ENCODE measurements around the gene RAB11FIP3.

The RAB11FIP3 gene

DNA sequence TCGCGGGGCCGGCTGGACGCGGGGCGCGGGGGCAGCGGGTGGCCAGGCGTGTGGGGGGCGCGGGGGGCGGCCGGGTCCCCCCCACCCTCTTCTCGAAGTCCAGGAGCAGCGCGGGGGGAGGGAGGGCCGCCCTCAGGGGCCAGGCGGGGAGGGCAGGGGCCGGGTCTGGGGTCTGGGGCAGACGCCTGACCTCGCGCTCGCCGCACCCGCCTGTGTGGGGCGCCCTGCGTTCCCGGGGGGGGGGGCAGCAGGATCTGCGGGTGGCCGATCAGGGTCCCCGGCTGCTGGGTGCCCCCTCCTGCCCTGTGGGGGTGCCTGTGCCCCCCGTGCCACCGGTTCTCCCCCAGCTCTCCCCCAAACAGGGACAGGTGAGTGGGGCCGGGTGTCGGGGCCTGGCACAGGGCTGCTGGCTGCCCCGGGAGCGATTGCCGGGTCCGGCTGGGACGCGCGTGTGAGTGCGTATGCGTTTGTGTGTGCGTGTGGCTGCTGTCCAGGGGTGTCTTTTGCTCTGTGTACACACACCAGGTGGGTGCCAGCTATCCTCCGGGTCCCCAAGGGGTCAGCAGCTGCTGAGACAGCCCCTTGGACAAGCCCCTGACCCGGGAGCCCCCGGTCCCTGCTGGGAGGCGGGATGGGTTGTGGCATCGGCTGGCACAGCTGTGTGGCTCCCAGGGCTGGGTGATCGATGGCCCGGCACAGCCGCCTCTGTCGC lies 135.4 kb downstream of the RAB11FIP3 start:
- DNase-seq (ENCODE audit: extremely low read depth, low read depth): no peak
- TF ChIP-seq, protein P1, sequence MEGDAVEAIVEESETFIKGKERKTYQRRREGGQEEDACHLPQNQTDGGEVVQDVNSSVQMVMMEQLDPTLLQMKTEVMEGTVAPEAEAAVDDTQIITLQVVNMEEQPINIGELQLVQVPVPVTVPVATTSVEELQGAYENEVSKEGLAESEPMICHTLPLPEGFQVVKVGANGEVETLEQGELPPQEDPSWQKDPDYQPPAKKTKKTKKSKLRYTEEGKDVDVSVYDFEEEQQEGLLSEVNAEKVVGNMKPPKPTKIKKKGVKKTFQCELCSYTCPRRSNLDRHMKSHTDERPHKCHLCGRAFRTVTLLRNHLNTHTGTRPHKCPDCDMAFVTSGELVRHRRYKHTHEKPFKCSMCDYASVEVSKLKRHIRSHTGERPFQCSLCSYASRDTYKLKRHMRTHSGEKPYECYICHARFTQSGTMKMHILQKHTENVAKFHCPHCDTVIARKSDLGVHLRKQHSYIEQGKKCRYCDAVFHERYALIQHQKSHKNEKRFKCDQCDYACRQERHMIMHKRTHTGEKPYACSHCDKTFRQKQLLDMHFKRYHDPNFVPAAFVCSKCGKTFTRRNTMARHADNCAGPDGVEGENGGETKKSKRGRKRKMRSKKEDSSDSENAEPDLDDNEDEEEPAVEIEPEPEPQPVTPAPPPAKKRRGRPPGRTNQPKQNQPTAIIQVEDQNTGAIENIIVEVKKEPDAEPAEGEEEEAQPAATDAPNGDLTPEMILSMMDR (IDR thresholded peaks at IDR 0.05; ENCODE audit: low read depth, low read length): no peak

DNA sequence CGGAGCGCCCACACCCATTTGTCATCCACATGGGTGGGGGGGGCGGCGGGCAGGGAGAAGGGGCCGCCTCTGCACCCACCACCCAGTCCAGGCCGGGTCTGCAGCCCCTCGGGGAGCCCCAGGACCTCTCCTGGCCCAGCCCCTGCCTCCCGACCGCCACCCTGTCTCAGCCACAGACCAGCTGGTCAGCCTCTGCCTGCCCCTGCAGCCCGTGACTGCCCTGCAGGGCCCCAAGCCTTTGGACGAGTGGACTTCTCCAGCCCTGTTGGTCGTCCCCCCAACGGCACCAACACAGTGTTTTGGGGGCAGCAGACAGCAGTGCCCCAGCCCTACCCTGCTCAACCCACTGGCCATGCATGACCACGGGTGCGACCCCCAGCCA lies 136.0 kb downstream of the RAB11FIP3 start:
- TF ChIP-seq, protein P1 (IDR thresholded peaks at IDR 0.05; ENCODE audit: low read depth, low read length): no peak
- DNase-seq (ENCODE audit: extremely low read depth, low read depth): no peak

DNA sequence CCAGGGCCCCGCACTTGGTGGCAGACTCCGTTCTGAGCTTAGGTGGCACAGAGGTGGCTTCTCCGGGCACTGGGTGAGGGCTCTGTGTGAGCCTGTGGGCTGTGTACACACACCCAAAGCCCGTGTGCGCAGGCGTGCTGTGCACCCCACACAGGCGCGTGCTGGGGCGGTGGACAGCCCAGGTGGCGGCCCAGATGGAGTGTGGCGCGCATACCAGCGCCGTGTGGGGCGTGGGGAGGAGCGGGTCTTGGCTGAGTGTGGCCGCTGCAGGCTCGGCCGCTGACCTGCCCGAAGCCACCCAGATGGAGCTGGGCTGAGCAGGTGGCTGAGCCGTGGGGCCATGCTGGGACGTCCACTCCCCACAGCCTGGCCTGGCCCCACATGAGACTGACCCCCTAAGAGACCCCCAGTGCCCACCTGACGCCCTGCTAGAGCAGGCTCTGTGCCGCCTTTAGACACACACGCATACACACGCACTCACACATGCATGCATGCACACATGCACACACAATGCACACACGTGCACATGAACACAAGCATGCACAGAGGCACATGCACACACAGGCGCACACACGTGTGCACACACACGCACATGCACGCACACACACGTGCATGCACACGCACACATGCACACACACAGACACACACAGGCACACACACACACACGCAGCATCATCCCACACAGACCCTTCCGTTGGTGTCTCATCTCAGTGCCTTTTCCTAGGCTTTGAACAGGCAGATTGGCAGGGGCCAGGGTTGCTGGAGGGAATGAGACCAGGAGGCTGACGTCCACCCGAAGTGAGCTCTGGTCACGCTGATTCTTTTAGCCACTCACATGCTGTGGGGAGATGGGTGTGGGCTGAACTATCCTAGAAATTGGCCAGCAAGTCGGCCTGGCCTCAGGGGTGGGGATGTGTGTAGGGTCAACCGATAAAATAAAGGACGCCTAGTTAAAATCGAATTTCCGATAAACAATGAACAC lies 136.8 kb downstream of the RAB11FIP3 start:
- DNase-seq (ENCODE audit: extremely low read depth, low read depth): no peak
- TF ChIP-seq, protein P1 (IDR thresholded peaks at IDR 0.05; ENCODE audit: low read depth, low read length): no peak

DNA sequence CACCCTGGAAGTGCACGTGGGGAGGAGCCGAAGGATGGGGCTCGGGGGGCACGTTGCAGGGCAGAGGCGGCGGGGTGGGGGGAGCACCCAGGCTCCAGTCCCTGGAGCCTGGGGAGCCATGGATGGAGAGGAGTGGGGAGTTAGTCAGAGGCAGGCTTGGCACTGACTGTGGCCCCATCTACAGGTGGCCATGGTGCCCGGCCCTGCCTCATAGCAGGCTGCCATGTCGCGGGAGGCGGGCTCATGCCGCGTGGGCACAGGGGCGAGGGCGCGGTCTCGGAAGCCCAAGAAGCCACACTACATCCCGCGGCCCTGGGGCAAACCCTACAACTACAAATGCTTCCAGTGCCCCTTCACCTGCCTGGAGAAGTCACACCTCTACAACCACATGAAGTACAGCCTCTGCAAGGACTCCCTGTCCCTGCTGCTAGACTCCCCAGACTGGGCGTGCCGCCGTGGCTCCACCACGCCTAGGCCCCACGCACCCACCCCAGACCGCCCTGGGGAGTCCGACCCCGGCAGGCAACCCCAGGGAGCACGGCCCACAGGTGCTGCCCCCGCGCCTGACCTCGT lies 137.7 kb downstream of the RAB11FIP3 start:
- no peak for DNase-seq (ENCODE audit: extremely low read depth, low read depth)
- TF ChIP-seq, protein P1 (IDR thresholded peaks at IDR 0.05; ENCODE audit: low read depth, low read length): no peak

DNA sequence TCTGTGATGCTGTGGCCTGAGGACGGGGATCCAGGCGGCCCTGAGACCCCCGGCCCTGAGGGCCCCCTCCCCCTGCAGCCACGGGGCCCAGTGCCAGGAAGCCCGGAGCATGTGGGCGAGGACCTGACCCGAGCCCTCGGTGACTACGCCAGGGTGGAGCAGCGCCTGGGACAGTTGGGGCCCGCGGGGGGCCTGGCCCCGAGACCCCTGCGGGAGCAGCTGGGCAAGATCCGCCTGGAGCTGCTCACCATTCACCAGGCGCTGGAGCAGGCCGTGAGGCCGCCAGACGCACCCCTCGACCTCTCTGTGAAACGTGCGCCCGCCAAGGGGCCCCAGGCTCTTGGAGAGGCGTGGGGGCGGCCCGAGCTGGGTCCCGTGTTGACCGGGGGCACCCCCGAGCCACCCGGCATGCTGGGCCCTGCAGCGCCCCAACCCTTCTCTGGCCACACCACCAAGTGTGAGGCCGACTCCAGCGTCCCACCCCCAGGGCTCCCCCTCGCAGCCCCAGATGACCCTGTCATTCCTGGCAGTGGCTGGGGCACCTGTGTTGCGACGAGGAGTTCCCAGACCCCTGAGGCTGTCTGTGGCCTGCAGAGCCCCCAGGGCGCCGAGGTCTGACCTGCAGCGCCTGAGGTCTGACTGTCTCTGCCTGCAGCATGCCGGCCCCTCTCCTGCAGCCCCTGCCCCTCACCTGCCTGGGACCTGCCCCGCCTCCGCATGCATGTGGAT lies 139.4 kb downstream of the RAB11FIP3 start:
- no peak for DNase-seq (ENCODE audit: extremely low read depth, low read depth)
- TF ChIP-seq, protein P1 (IDR thresholded peaks at IDR 0.05; ENCODE audit: low read depth, low read length): no peak

DNA sequence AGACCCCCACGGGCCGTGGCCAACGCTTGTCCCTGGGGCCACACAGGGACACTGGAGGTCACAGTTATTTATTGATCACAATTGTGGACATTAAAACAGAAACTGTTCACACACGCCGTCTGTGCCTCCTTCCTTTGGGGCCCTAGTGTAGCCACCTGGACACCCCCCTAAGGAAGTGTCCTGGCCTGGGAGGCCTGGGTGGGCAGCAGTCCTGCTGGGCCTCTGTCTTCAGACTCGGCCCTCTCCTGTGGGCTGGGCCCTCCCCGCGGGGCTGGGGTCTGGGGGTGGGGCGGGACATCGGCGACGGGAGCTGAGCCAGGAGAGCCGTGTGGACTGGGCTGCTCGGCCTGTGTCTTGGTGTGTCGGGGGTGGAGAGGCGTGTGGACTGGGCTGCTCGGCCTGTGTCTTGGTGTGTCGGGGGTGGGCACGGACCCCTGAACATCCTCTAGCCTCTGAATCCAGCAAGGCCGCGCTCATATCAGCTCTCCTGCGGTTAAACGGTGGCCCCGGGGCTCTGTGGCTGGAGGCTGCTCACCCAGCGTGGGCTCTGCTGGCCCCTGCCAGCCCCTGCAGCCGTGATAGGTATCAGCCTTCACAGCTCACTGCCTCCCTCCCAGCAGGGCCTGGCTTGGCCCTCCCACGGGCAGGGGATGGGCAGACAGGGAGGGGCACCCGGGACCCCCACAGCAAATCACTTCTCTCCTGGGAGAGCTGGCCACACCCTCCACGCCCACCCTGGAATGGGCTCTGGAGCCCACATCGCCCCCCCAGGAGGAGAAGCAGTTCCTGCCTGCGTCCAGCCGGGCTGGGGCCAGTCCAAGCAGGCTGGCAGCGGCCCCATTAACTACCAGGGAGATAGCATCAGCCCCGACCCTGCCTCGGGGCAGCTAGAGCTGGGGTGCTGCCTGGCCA lies 140.2 kb downstream of the RAB11FIP3 start:
- TF ChIP-seq, protein P1 (IDR thresholded peaks at IDR 0.05; ENCODE audit: low read depth, low read length): no peak
- DNase-seq (ENCODE audit: extremely low read depth, low read depth): no peak
